Measurements from ENCODE around the gene HSPA14.

Gene HSPA14

DNA sequence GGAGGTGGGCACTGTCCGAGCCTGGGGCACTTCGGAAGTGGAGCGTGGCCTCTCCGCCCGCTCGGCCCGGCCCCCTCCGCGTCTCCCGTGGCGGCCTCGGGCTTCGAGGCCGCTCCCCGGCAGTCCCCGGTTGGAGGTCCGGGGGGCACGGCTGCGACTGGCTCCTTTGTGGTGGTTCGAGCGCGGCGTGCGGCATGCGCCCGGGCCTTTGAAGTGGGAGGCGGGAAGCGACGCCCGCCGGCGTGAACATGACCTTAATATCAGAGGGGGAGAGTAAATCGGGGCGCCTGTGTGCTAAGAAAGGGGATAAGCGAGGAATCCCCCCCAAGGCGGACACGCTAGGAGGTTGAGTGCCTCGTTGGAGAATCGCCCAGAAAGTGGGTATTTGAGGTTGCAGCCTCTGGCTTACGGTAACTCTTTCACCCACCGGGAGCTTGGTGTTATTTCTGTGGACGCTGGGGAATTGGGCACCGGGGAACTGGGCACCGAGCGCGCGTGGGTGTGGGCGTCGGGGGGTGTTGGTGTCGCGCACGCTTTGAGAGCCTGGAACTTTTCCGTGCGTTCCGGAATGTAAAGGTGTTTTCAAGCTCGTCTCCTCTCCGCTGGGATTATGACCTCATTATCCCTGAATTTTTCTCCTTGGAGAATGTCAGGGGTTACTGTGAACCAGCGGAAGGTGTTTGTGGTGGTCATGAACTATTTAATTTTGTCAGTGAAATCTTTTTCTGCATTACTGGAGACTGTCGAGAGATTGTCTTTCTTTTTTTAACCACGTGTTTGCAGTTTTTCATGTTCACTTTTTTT is 41.2 kb downstream of the HSPA14 start (continued):
- TF ChIP-seq ZNF565 (CRISPR knock-in tag; conservative IDR thresholded peaks at IDR 0.05; ENCODE audit: low read depth) = no peak
- TF ChIP-seq ARNTL (CRISPR knock-in tag; IDR thresholded peaks at IDR 0.05; ENCODE audit: borderline replicate concordance, low read depth) = no peak
- no peak for TF ChIP-seq TCF4 (CRISPR knock-in tag; IDR thresholded peaks at IDR 0.05; ENCODE audit: borderline replicate concordance)
- TF ChIP-seq ISL1 (CRISPR knock-in tag; IDR thresholded peaks at IDR 0.05) = no peak
- TF ChIP-seq TOX (CRISPR knock-in tag; IDR thresholded peaks at IDR 0.05; ENCODE audit: borderline replicate concordance) = no peak
- TF ChIP-seq RARB (CRISPR knock-in tag; IDR thresholded peaks at IDR 0.05) = no peak

DNA sequence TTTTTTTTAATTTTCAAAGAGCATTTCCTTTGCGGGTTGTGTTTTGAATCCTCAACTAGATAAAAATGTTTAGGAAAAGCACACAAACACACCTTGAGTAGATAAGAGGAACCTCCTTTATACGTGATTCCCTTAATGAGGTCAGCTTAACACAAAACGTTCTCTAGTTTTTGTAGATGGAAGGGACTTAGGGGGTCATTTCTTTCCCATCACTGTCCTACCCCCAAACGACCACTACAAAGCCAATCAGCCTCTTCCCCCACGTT is 41.8 kb downstream of the HSPA14 start:
- no peak for ATAC-seq
- TF ChIP-seq PATZ1 (CRISPR knock-in tag; IDR thresholded peaks at IDR 0.05; ENCODE audit: borderline replicate concordance) (no peak), ZC3H10 (CRISPR knock-in tag; IDR thresholded peaks at IDR 0.05) (no peak), OSR1 (CRISPR knock-in tag; IDR thresholded peaks at IDR 0.05) (no peak), CSRNP3 (CRISPR knock-in tag; IDR thresholded peaks at IDR 0.05) (no peak), TOX (CRISPR knock-in tag; IDR thresholded peaks at IDR 0.05; ENCODE audit: borderline replicate concordance) (no peak), BACH2 (CRISPR knock-in tag; IDR thresholded peaks at IDR 0.05; ENCODE audit: borderline replicate concordance) (no peak), CSDC2 (CRISPR knock-in tag; IDR thresholded peaks at IDR 0.05) (no peak), RARB (CRISPR knock-in tag; IDR thresholded peaks at IDR 0.05) (no peak), CREB5 (CRISPR knock-in tag; IDR thresholded peaks at IDR 0.05; ENCODE audit: low read depth) (no peak), ZNF565 (CRISPR knock-in tag; conservative IDR thresholded peaks at IDR 0.05; ENCODE audit: low read depth) (no peak), PPARA (CRISPR knock-in tag; IDR thresholded peaks at IDR 0.05; ENCODE audit: borderline replicate concordance) (no peak), ARNTL (CRISPR knock-in tag; IDR thresholded peaks at IDR 0.05; ENCODE audit: borderline replicate concordance, low read depth) (no peak), ZFP30 (CRISPR knock-in tag; IDR thresholded peaks at IDR 0.05) (no peak), GLIS3 (CRISPR knock-in tag; IDR thresholded peaks at IDR 0.05) (no peak), ISL1 (CRISPR knock-in tag; IDR thresholded peaks at IDR 0.05) (no peak)
- TF ChIP-seq, protein P1, sequence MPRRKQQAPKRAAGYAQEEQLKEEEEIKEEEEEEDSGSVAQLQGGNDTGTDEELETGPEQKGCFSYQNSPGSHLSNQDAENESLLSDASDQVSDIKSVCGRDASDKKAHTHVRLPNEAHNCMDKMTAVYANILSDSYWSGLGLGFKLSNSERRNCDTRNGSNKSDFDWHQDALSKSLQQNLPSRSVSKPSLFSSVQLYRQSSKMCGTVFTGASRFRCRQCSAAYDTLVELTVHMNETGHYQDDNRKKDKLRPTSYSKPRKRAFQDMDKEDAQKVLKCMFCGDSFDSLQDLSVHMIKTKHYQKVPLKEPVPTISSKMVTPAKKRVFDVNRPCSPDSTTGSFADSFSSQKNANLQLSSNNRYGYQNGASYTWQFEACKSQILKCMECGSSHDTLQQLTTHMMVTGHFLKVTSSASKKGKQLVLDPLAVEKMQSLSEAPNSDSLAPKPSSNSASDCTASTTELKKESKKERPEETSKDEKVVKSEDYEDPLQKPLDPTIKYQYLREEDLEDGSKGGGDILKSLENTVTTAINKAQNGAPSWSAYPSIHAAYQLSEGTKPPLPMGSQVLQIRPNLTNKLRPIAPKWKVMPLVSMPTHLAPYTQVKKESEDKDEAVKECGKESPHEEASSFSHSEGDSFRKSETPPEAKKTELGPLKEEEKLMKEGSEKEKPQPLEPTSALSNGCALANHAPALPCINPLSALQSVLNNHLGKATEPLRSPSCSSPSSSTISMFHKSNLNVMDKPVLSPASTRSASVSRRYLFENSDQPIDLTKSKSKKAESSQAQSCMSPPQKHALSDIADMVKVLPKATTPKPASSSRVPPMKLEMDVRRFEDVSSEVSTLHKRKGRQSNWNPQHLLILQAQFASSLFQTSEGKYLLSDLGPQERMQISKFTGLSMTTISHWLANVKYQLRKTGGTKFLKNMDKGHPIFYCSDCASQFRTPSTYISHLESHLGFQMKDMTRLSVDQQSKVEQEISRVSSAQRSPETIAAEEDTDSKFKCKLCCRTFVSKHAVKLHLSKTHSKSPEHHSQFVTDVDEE (CRISPR knock-in tag; IDR thresholded peaks at IDR 0.05) = no peak

- no peak for ATAC-seq
- no peak for TF ChIP-seq ZNF8 (CRISPR knock-in tag; IDR thresholded peaks at IDR 0.05)
- no peak for TF ChIP-seq CSDC2 (CRISPR knock-in tag; IDR thresholded peaks at IDR 0.05)
- no peak for TF ChIP-seq TCF4 (CRISPR knock-in tag; IDR thresholded peaks at IDR 0.05; ENCODE audit: borderline replicate concordance)
- TF ChIP-seq ARNTL (CRISPR knock-in tag; IDR thresholded peaks at IDR 0.05; ENCODE audit: borderline replicate concordance, low read depth) = no peak
- no peak for TF ChIP-seq GLIS3 (CRISPR knock-in tag; IDR thresholded peaks at IDR 0.05)
- TF ChIP-seq ZFP30 (CRISPR knock-in tag; IDR thresholded peaks at IDR 0.05) = no peak
- TF ChIP-seq PATZ1 (CRISPR knock-in tag; IDR thresholded peaks at IDR 0.05; ENCODE audit: borderline replicate concordance) = no peak
- no peak for TF ChIP-seq ESRRG (CRISPR knock-in tag; IDR thresholded peaks at IDR 0.05)
Observed at GRCh38 chr10:14880229-14880628, 42.1 kb downstream of the HSPA14 start.
